SK-N-MC (cell line): ENCODE data around the gene LRRC32.

Experiments
- EZH2 ChIP-seq: fragments of 200-600 bp; sonication (generic); IDR thresholded peaks from one replicate; pipeline ENCODE4 v1.6.1; 2017; ENCODE audit warnings: antibody characterized with exemption
- POLR2AphosphoS5 ChIP-seq: IDR thresholded peaks from 2 replicates; pipeline ENCODE4 v1.6.1; 2012; ENCODE audit warnings: mild to moderate bottlenecking, low read depth, low read length, borderline replicate concordance

DNA sequence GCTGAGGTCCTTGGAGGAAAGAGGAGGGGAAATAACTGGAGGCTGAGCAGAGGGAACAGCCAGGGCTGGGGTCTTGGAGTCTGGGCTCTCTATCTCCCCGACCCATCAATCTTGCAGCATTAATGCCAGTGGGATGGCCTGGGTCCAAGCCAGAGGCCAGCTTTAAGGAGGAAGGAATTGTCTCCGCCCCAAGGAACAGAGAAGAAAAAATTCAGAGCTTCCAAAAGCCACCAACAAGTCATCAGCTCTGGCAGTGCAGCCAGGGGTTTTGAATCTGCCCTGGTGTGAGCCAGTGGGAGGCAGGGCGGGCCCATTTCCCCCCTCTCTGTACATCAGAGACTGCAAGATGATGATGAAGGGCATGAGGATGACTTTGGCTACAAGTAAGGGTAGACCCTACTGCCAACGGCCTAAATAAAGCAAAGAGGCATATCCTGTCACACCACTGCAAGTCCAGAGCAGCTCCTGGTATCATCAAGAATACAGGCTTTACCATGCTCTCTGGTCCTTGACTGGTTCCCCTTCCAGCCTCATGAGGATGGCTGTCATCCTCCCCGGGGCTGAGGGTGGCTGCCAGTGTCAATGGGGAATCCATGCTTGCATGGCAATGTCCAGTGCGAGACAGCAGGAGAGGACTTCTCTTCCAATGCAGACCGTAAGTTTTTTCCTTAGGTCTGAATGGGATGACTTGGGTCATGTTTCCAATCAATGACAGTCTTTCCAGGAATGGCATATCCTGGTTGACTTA is 34.4 kb downstream of the LRRC32 start:
- TF ChIP-seq EZH2 (no peak), POLR2AphosphoS5 (no peak)
